AG04449 (cell line): Measurements from ENCODE around the gene SLC6A11.
A peak's percentile ranks its signal among the peaks of the same experiment; 100 is the strongest.

Experiments
- CTCF ChIA-PET: fragments of 350-600 bp; formaldehyde crosslinking; extraction: SDS; loops from one replicate; lab custom pipeline; 2021; ENCODE audit warnings: antibody characterized with exemption; lab: Yijun Ruan, JAX
- POLR2A ChIA-PET: fragments of 400-600, 350-600 bp; formaldehyde crosslinking; extraction: SDS; loops from one replicate; lab custom pipeline; 2020; ENCODE audit warnings: antibody characterized with exemption, inconsistent platforms; lab: Yijun Ruan, JAX
- DNase-seq: peaks from one replicate; pipeline ENCODE4 v3.0.0-alpha.2; 2010; ENCODE audit warnings: low read depth, low spot score
- H3K4me3 ChIP-seq: 2 replicates; pipeline ENCODE4 v1.5.1; 2011; ENCODE audit warnings: low read depth, mild to moderate bottlenecking, control low read depth, low read length
- CTCF ChIP-seq: IDR thresholded peaks from one replicate; pipeline ENCODE4 v1.5.1; 2011; ENCODE audit warnings: mild to moderate bottlenecking, moderate library complexity, low read length, control low read depth, inconsistent platforms; ENCODE audit not compliant: insufficient read depth; ENCODE audit errors: missing control alignments

The SLC6A11 gene

GRCh38 chr3:10933805-10934481 is 117.9 kb downstream of the SLC6A11 start:
- ChIA-PET CTCF (interaction anchor here (0.9 to 2.9 kb wide), 3 partner anchors 9 to 128 kb away, joined by 3 to 17 read pairs (median 3); no protein-coding TSS in a partner anchor), POLR2A (no interaction called here)
- no peak overlapping the region for H3K4me3 ChIP-seq
- TF ChIP-seq CTCF: no peak
- peak; percentile 34 for DNase-seq

GRCh38 chr3:10935028-10935427 is 119.0 kb downstream of the SLC6A11 start:
- POLR2A ChIA-PET: no interaction called here
- CTCF ChIA-PET: interaction anchor here (1.2 kb wide), 1 partner anchor 8 kb away, joined by 3 read pairs; no protein-coding TSS in a partner anchor
- H3K4me3 ChIP-seq: no peak overlapping the region
- no peak for DNase-seq
- no peak for TF ChIP-seq CTCF

GRCh38 chr3:10935846-10936631 is 120.0 kb downstream of the SLC6A11 start:
- ChIA-PET CTCF (interaction anchor here (0.9 to 1.7 kb wide), 2 partner anchors 10 to 124 kb away, joined by 4 to 8 read pairs; no protein-coding TSS in a partner anchor), POLR2A (no interaction called here)
- TF ChIP-seq CTCF: no peak
- no peak for DNase-seq
- no peak overlapping the region for H3K4me3 ChIP-seq

- H3K4me3 ChIP-seq: no peak overlapping the region
- no peak for DNase-seq
- no peak for TF ChIP-seq CTCF
- ChIA-PET POLR2A (no interaction called here), CTCF (interaction anchor here (0.9 to 1.7 kb wide), 2 partner anchors 9 to 123 kb away, joined by 4 to 8 read pairs; no protein-coding TSS in a partner anchor)
Observed at GRCh38 chr3:10936686-10937085, 120.7 kb downstream of the SLC6A11 start.

GRCh38 chr3:10937141-10937825 is 121.3 kb downstream of the SLC6A11 start:
- POLR2A ChIA-PET: no interaction called here
- no peak for DNase-seq
- no peak for TF ChIP-seq CTCF
- CTCF ChIA-PET: interaction anchor here (0.9 to 1.7 kb wide), 2 partner anchors 8 to 122 kb away, joined by 4 to 8 read pairs; no protein-coding TSS in a partner anchor
- H3K4me3 ChIP-seq: no peak overlapping the region
